ENCODE measurements around the gene TGFBR2. TPM values are rescaled to one million over a fixed set of nuclear protein-coding genes. Genes with fewer than 3 reads are reported as not detected.

The TGFBR2 gene
- polyA plus RNA-seq, 1 donor (not counting 4 experiments of a cell fraction or from before 2014, with no cell fraction given), result 303 TPM

DNA sequence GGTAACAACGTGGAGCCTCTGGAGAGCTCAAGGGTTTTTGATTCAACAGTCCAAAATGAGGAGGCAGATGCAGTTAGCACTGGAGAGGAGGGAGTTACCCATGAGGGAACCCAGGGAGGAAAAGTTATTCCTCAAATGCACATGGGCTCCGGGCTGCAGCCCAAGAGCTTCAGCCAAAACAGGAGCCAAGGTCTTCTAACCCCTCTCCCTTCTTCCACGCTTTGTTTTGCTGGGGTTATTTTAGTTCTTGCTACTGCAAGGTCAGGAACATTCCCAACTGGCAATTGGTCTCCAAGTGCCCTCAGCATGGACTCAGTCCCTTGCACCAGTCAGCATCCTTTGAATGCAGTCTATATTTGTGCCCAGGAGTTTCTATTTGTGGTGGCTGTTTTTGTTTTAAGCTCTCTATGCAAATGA, 90.0 kb downstream of the TGFBR2 start:
- no peak overlapping the region for H3K9ac ChIP-seq (ENCODE audit: control insufficient read depth, extremely low read depth, insufficient read depth, low read length)
- H2AFZ ChIP-seq (ENCODE audit: control insufficient read depth, low read length), result no peak overlapping the region
- no peak overlapping the region for H3K4me3 ChIP-seq (ENCODE audit: control insufficient read depth in 2 of 3, extremely low read depth in 1 of 3, insufficient read depth in 2 of 3, low read depth in 1 of 3, low read length in 3 of 3)
- H3K9me1 ChIP-seq (ENCODE audit: control insufficient read depth, extremely low read depth, insufficient read depth, low read length), result no peaks in the 10 kb centered on the region
- H4K20me1 ChIP-seq (ENCODE audit: control insufficient read depth, extremely low read depth, insufficient read depth, low read length), result no peaks in the 10 kb centered on the region
- no peak overlapping the region for H3K27ac ChIP-seq (ENCODE audit: control insufficient read depth, insufficient read depth, low read length)
- no peak overlapping the region for H3K4me2 ChIP-seq (ENCODE audit: control insufficient read depth, extremely low read depth, insufficient read depth, low read depth, low read length)
- no peaks in the 10 kb centered on the region for H3K27me3 ChIP-seq (ENCODE audit: control insufficient read depth, extremely low read depth, insufficient read depth, low read length)
- H3K79me2 ChIP-seq (ENCODE audit: control insufficient read depth, insufficient read depth, low read length), result no peaks in the 10 kb centered on the region
- no peak for TF ChIP-seq CTCF (optimal IDR thresholded peaks at IDR 0.05 in 1 of 3, IDR thresholded peaks at IDR 0.05 in 1 of 3, conservative IDR thresholded peaks at IDR 0.05 in 1 of 3; ENCODE audit: extremely low read depth in 1 of 3, insufficient read depth in 2 of 3, low read length in 3 of 3)
- TF ChIP-seq EZH2 (IDR thresholded peaks at IDR 0.05; ENCODE audit: low read length), result no peak
- H3K4me1 ChIP-seq (ENCODE audit: control insufficient read depth, extremely low read depth, insufficient read depth, low read length), result peaks cover 4% of the 10 kb centered on the region
- peaks cover 32 to 35% of the 10 kb centered on the region in 2 experiments for H3K36me3 ChIP-seq (ENCODE audit: control insufficient read depth in 2 of 2, extremely low read depth in 1 of 2, insufficient read depth in 2 of 2, low read length in 2 of 2)
- dilution Hi-C loops (cut with MboI; ENCODE audit: extremely low pct_ligation_motif_present, low sequenced_read_pairs), result no loop called here
- no peak for DNase-seq (ENCODE audit: low read depth, low spot score)
- FAIRE-seq, result no peak
- no peaks in the 10 kb centered on the region for H3K9me3 ChIP-seq (ENCODE audit: control insufficient read depth, low read depth, low read length)

- DNase-seq (ENCODE audit: low read depth, low spot score) (no peak), FAIRE-seq (no peak)
- H4K20me1 ChIP-seq (ENCODE audit: control insufficient read depth, extremely low read depth, insufficient read depth, low read length), result no peaks in the 10 kb centered on the region
- no peaks in the 10 kb centered on the region for H3K79me2 ChIP-seq (ENCODE audit: control insufficient read depth, insufficient read depth, low read length)
- H3K27me3 ChIP-seq (ENCODE audit: control insufficient read depth, extremely low read depth, insufficient read depth, low read length), result no peaks in the 10 kb centered on the region
- H3K9ac ChIP-seq (ENCODE audit: control insufficient read depth, extremely low read depth, insufficient read depth, low read length), result no peak overlapping the region
- no peak overlapping the region for H3K27ac ChIP-seq (ENCODE audit: control insufficient read depth, insufficient read depth, low read length)
- H3K36me3 ChIP-seq (ENCODE audit: control insufficient read depth in 2 of 2, extremely low read depth in 1 of 2, insufficient read depth in 2 of 2, low read length in 2 of 2), result peaks cover 30 to 34% of the 10 kb centered on the region in 2 experiments
- no peak for TF ChIP-seq EZH2 (IDR thresholded peaks at IDR 0.05; ENCODE audit: low read length)
- TF ChIP-seq CTCF (optimal IDR thresholded peaks at IDR 0.05 in 1 of 3, IDR thresholded peaks at IDR 0.05 in 1 of 3, conservative IDR thresholded peaks at IDR 0.05 in 1 of 3; ENCODE audit: extremely low read depth in 1 of 3, insufficient read depth in 2 of 3, low read length in 3 of 3), result no peak
- H3K4me3 ChIP-seq (ENCODE audit: control insufficient read depth in 2 of 3, extremely low read depth in 1 of 3, insufficient read depth in 2 of 3, low read depth in 1 of 3, low read length in 3 of 3), result no peak overlapping the region
- no peak overlapping the region for H3K4me2 ChIP-seq (ENCODE audit: control insufficient read depth, extremely low read depth, insufficient read depth, low read depth, low read length)
- peaks cover 4% of the 10 kb centered on the region for H3K4me1 ChIP-seq (ENCODE audit: control insufficient read depth, extremely low read depth, insufficient read depth, low read length)
- H3K9me1 ChIP-seq (ENCODE audit: control insufficient read depth, extremely low read depth, insufficient read depth, low read length), result no peaks in the 10 kb centered on the region
- dilution Hi-C loops (cut with MboI; ENCODE audit: extremely low pct_ligation_motif_present, low sequenced_read_pairs), result no loop called here
- no peaks in the 10 kb centered on the region for H3K9me3 ChIP-seq (ENCODE audit: control insufficient read depth, low read depth, low read length)
- H2AFZ ChIP-seq (ENCODE audit: control insufficient read depth, low read length), result no peak overlapping the region
Measured at GRCh38 chr3:30696896-30697295, 90.5 kb downstream of the TGFBR2 start.

Measured in keratinocyte (primary cell).